Brain microvascular endothelial cell (primary cell): ENCODE data around the gene EFNB2.

ENCODE experiments used
- DNase-seq: peaks from one replicate; pipeline ENCODE4 v3.0.0-alpha.2; 2020
- H3K27ac ChIP-seq: fragments of 250-450 bp; sonication (Bioruptor Pico); 2 replicates; pipeline ENCODE4 v1.5.1; 2020; ENCODE audit warnings: mild to moderate bottlenecking, moderate library complexity
- H3K27me3 ChIP-seq: fragments of 250-450 bp; sonication (Bioruptor Pico); replicated peaks from 2 replicates; pipeline ENCODE4 v1.5.1; 2020; ENCODE audit warnings: mild to moderate bottlenecking
- H3K36me3 ChIP-seq: fragments of 250-450 bp; sonication (Bioruptor Pico); replicated peaks from 2 replicates; pipeline ENCODE4 v1.5.1; 2020; ENCODE audit warnings: mild to moderate bottlenecking
- H3K4me3 ChIP-seq: 2 replicates; pipeline ENCODE4 v1.5.1; 2011; ENCODE audit warnings: low read depth, mild to moderate bottlenecking, control low read depth, low read length, moderate library complexity
- in situ Hi-C: cut with HindIII; loops from 2 replicates; pipeline ENCODE4 v1.10.0; 2017; ENCODE audit warnings: low sequenced_read_pairs, low pct_ligation_motif_present
- TF ChIP-seq, protein P1 (sequence below): IDR thresholded peaks from 2 replicates; pipeline ENCODE4 v1.5.1; 2011; ENCODE audit warnings: low read depth, mild to moderate bottlenecking, moderate library complexity, low read length, control low read depth, inconsistent platforms; ENCODE audit errors: missing control alignments

The EFNB2 gene

DNA sequence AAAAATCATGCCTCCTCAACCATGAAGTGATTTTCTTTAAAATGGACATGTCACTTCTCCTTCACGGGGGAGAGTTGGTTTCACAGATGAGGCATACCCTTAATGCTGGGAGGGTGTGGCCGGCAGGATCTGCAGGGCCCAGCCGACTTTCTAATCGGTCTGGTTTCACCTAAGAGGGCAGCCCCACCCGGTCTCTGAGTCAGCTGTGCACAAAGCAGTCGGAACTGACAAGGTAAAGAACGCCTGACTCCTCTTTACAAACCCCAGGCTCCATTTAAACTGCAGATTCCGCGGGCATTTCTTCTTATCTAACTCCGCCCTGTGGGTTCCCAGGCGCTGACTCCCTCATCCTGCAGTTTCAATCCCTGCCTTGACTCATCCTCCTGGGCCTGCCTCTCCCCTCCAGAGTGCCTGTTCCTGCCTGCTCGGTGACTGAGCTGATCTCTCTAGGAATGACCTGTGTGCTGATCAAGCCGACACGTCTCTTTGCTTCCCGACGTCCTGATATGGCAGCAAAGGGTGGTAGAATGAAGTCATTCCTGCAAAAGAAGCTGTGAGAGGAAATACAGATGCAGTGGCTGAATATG, 63.4 kb downstream of the EFNB2 start:
- TF ChIP-seq, protein P1, sequence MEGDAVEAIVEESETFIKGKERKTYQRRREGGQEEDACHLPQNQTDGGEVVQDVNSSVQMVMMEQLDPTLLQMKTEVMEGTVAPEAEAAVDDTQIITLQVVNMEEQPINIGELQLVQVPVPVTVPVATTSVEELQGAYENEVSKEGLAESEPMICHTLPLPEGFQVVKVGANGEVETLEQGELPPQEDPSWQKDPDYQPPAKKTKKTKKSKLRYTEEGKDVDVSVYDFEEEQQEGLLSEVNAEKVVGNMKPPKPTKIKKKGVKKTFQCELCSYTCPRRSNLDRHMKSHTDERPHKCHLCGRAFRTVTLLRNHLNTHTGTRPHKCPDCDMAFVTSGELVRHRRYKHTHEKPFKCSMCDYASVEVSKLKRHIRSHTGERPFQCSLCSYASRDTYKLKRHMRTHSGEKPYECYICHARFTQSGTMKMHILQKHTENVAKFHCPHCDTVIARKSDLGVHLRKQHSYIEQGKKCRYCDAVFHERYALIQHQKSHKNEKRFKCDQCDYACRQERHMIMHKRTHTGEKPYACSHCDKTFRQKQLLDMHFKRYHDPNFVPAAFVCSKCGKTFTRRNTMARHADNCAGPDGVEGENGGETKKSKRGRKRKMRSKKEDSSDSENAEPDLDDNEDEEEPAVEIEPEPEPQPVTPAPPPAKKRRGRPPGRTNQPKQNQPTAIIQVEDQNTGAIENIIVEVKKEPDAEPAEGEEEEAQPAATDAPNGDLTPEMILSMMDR: no peak
- in situ Hi-C loops: no loop called here
- Histone ChIP-seq H3K27ac (no peak overlapping the region), H3K36me3 (no peaks in the 10 kb centered on the region), H3K4me3 (peak overlapping the region; percentile 35), H3K27me3 (no peaks in the 10 kb centered on the region)
- peak; percentile 96 for DNase-seq

DNA sequence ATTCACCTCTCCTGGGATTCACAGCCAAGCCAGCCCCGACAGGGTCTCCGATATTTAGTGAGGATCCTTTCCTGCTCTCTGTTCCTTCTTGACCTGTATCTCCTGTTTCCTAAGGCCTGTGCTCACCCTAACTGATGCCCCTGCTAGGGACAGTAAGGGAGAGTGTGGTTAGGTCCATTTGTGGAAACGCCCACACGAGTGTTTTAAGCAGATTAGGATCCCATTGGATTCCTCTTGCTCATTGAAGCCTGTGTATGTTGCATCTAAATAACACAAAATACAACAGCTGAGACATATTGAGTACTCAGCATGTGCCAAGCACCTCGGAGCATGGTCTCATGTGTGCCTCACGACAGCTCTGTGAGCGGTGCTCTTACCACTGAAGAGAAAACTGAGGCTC, 64.9 kb downstream of the EFNB2 start:
- DNase-seq: no peak
- H3K27ac ChIP-seq: no peak overlapping the region
- TF ChIP-seq, protein P1: no peak
- in situ Hi-C loops: no loop called here
- no peaks in the 10 kb centered on the region for H3K36me3 ChIP-seq
- no peak overlapping the region for H3K4me3 ChIP-seq
- H3K27me3 ChIP-seq: no peaks in the 10 kb centered on the region

DNA sequence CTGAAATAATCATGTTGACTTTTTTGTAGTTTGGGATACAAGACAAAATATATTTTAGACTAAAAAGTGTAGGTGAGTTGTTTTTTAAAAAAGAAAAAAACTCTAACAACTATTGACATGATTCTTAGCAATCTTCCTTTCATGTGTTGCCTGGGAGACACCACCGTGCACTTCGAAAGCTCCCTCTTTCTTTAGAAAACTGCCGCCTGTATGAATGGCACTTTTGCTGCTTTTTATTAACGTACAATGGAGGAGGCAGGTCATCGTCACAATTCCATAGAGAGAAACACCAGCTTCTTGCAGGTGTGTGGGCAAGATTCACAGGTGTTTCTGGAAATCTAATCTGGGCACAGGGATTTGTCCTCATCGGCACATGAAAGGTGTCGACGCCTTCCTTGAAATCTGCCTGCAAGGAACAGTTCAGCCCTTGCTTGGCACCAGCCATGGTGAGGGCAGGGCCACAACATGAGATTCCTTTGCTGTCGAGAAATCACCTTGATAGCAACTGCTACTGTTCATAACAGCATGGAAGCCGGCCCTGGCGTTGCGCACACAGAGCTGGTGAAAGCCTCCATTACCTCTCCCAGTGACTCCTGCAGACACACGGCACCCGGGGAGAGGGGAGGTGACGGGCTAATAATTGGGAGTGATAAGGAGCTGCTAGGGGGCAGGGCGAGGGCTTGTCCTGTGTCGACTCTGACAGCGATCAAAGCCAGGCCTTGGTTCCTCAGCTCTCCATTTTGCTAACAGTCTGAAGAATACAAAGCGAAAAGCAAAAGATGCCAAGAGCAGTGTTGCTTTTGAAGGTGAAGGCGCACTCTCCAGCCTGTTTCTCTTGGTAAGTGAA, 66.5 kb downstream of the EFNB2 start:
- Histone ChIP-seq H3K27me3 (no peaks in the 10 kb centered on the region), H3K27ac (no peak overlapping the region), H3K36me3 (no peaks in the 10 kb centered on the region), H3K4me3 (no peak overlapping the region)
- in situ Hi-C loops: no loop called here
- TF ChIP-seq, protein P1: no peak
- DNase-seq: no peak

DNA sequence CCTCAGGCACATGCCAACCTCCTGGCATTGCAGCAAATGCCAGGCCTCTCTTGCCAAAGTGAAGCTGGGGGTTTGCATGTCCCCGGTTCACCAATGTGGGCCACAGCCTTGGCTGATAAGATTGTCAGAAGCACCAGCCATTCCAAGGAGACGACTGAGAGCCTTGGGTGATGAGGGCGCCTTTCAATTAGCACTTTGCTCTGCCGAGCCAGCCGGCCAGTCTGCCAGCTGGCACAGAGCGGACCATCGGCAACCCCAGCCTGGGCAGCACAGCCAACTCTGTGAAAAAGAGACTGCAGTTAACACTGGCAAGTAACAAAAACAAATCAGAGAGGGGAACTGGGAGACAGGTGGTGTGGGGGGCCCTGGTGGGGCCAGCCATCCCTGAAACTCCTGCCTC, 67.3 kb downstream of the EFNB2 start:
- DNase-seq: no peak
- Histone ChIP-seq H3K27me3 (no peaks in the 10 kb centered on the region), H3K36me3 (no peaks in the 10 kb centered on the region), H3K4me3 (no peak overlapping the region), H3K27ac (no peak overlapping the region)
- in situ Hi-C loops: no loop called here
- TF ChIP-seq, protein P1: no peak

DNA sequence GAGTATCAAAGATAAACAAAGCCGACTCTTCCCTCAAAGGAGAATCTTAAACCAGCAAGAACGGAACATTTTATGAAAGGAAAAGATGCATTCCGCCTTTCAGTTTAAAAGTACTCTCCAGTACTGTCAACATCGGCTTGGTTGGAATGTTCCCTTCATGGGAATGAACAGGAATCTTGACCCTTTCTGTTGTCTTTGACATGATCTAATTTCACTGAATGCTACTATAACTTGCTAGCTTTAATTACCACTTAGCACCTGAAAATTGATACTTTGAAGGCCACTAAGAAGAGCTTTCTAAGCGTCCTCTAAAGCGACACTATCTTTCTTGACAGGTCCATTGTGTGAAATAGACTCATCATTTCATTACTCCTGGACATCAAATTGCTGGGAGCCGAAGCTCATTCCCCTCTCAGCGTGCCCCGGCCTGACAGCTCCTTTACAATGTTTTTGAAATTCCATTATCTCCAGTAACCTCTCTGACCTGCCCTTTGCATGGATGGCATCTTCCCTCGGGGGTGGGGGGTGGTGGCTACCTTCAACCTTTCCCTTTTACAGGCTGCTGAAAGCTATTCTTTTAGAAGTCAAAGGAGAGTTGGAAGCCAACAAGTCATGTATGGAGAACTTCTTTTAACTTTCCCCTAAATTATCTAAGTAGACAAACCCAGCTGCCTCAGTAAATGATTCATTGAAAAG, 67.9 kb downstream of the EFNB2 start:
- in situ Hi-C loops: no loop called here
- Histone ChIP-seq H3K36me3 (no peaks in the 10 kb centered on the region), H3K27me3 (no peaks in the 10 kb centered on the region), H3K27ac (peak overlapping the region; percentile 45), H3K4me3 (no peak overlapping the region)
- TF ChIP-seq, protein P1: no peak
- no peak for DNase-seq
